HepG2 (cell line): ENCODE data around the gene GANC. TPM values are rescaled to one million over a fixed set of nuclear protein-coding genes. Genes with fewer than 3 reads are reported as not detected.

Source experiments
- ATAC-seq: fragments of 200-7000 bp; cut with Tn5 transposase; 3 replicates; pipeline ENCODE4 v1.9.1; 2020; ENCODE audit warnings: mild to moderate bottlenecking, moderate library complexity
- BruUV-seq: library from RNA; stranded (reverse); fragments of 400-500 nt; replicated peaks from 2 replicates; lab custom pipeline; 2021; lab: Mats Ljungman, UMichigan
- CTCF ChIA-PET: fragments of 300-600 bp; formaldehyde crosslinking; extraction: SDS; loops from one replicate; lab custom pipeline; 2021; ENCODE audit warnings: low total read pairs, inconsistent platforms, low intra/inter-chr PET ratio; lab: Yijun Ruan, JAX
- POLR2A ChIA-PET: fragments of 350-600 bp; sonication (Branson Sonifier 250); formaldehyde crosslinking; loops from one replicate; lab custom pipeline; 2020; ENCODE audit warnings: antibody characterized with exemption, inconsistent platforms; lab: Yijun Ruan, JAX
- DNase-seq: peaks from one replicate; pipeline ENCODE4 v3.0.0-alpha.2; 2015; ENCODE audit warnings: low spot score
- FAIRE-seq: peaks from 3 replicates; lab custom pipeline; 2011; peaks lifted over from hg19 to GRCh38; lab: Jason Lieb, UNC
- H2AFZ ChIP-seq: one replicate; pipeline ENCODE4 v1.6.1; 2011; ENCODE audit warnings: low read length, inconsistent platforms
- H3K27ac ChIP-seq: fragments of 300-600 bp; 3 replicates; pipeline ENCODE4 v1.8.0; 2011; ENCODE audit warnings: mixed run types, mild to moderate bottlenecking, mixed read lengths, low read length, inconsistent platforms; ENCODE audit not compliant: insufficient read depth; ENCODE audit errors: extremely low read length
- H3K27me3 ChIP-seq, 2 experiments: fragments of 200-600 bp in 1 of 2; 2 replicates in 1 of 2; 3 replicates in 1 of 2; pipeline versions ENCODE4 v1.6.0 to v1.8.0; 2011; ENCODE audit warnings: low read length in 2 of 2, mild to moderate bottlenecking in 2 of 2, moderate library complexity in 2 of 2, inconsistent platforms in 1 of 2; ENCODE audit not compliant: insufficient read depth in 2 of 2, control insufficient read depth in 1 of 2
- H3K36me3 ChIP-seq, 2 experiments: fragments of 200-600 bp in 1 of 2; replicated peaks in 1 of 2; 2 replicates in 1 of 2; 3 replicates in 1 of 2; pipeline versions ENCODE4 v1.5.1 to v1.8.0; 2011; ENCODE audit warnings: low read length in 2 of 2, inconsistent platforms in 1 of 2; ENCODE audit not compliant: insufficient read depth in 2 of 2, control insufficient read depth in 1 of 2
- H3K4me1 ChIP-seq: 2 replicates; pipeline ENCODE4 v1.5.1; 2012; ENCODE audit warnings: low read length, inconsistent platforms; ENCODE audit not compliant: insufficient read depth
- H3K4me2 ChIP-seq: 2 replicates; pipeline ENCODE4 v1.6.0; 2011; ENCODE audit warnings: low read depth, low read length, inconsistent platforms
- H3K4me3 ChIP-seq, 3 experiments: fragments of 200-600 bp in 1 of 3; sonication (generic), shearing (Covaris generic) in 1 of 3; replicated peaks in 1 of 3; 2 replicates each; pipeline ENCODE4 v1.5.1; 2011 to 2016; ENCODE audit warnings: low read length in 3 of 3, inconsistent platforms in 2 of 3, low read depth in 2 of 3, mild to moderate bottlenecking in 2 of 3, control low read depth in 1 of 3, mixed read lengths in 1 of 3; ENCODE audit not compliant: insufficient read depth in 1 of 3
- H3K79me2 ChIP-seq: one replicate; pipeline ENCODE4 v1.6.1; 2011; ENCODE audit warnings: low read length, inconsistent platforms; ENCODE audit not compliant: insufficient read depth
- H3K9ac ChIP-seq: 2 replicates; pipeline ENCODE4 v1.6.0; 2011; ENCODE audit warnings: mild to moderate bottlenecking, low read depth, low read length, inconsistent platforms; ENCODE audit not compliant: insufficient read depth
- H3K9me3 ChIP-seq: 2 replicates; pipeline ENCODE4 v1.5.1; 2012; ENCODE audit warnings: mild to moderate bottlenecking, low read length
- H4K20me1 ChIP-seq: 2 replicates; pipeline ENCODE4 v1.6.0; 2011; ENCODE audit warnings: inconsistent platforms, mild to moderate bottlenecking, low read length, moderate library complexity; ENCODE audit not compliant: insufficient read depth
- ATRX ChIP-seq: sonication (generic); formaldehyde crosslinking; IDR thresholded peaks from 2 replicates; pipeline ENCODE4 v1.4.0; 2020; ENCODE audit warnings: missing genetic modification reagents, borderline replicate concordance
- BCL6 ChIP-seq: IDR thresholded peaks from 2 replicates; pipeline ENCODE4 v1.6.1; 2016; ENCODE audit warnings: missing genetic modification reagents, missing compliant biosample characterization
- BRD4 ChIP-seq: sonication (generic); formaldehyde crosslinking; IDR thresholded peaks from 2 replicates; pipeline ENCODE4 v1.4.0; 2020; ENCODE audit warnings: missing genetic modification reagents
- KAT2B ChIP-seq: fragments of 150-350 bp; IDR thresholded peaks from 2 replicates; pipeline ENCODE4 v1.6.1; 2014; ENCODE audit warnings: low read depth, low read length, borderline replicate concordance
- NAIF1 ChIP-seq: sonication (generic); formaldehyde crosslinking; IDR thresholded peaks from 2 replicates; pipeline ENCODE4 v1.5.0; 2020; ENCODE audit warnings: mild to moderate bottlenecking, missing genetic modification reagents, borderline replicate concordance
- RERE ChIP-seq: IDR thresholded peaks from 2 replicates; pipeline ENCODE4 v1.6.1; 2016; ENCODE audit warnings: low read depth, missing genetic modification reagents, missing compliant biosample characterization
- SRSF9 ChIP-seq: fragments of 200-400 bp; formaldehyde crosslinking; IDR thresholded peaks from 2 replicates; pipeline ENCODE4 v1.6.1; 2018; ENCODE audit warnings: borderline replicate concordance, mild to moderate bottlenecking, low read depth, low read length; ENCODE audit not compliant: insufficient read depth, poor library complexity, severe bottlenecking
- TFAP4 ChIP-seq: sonication (generic); IDR thresholded peaks from 2 replicates; pipeline ENCODE4 v1.6.1; 2016; ENCODE audit warnings: low read depth, borderline replicate concordance
- U2AF2 ChIP-seq: fragments of 200-400 bp; formaldehyde crosslinking; IDR thresholded peaks from 2 replicates; pipeline ENCODE4 v1.6.1; 2017; ENCODE audit warnings: low read depth, mild to moderate bottlenecking, low read length
- ZBTB1 ChIP-seq: sonication (generic); formaldehyde crosslinking; IDR thresholded peaks from 2 replicates; pipeline ENCODE4 v1.4.0; 2020; ENCODE audit warnings: missing genetic modification reagents, borderline replicate concordance
- ZNF18 ChIP-seq: sonication (generic); formaldehyde crosslinking; IDR thresholded peaks from 2 replicates; pipeline ENCODE4 v1.8.0; 2022; ENCODE audit warnings: mild to moderate bottlenecking, missing genetic modification reagents; ENCODE audit not compliant: insufficient replicate concordance
- ZNF256 ChIP-seq: sonication (generic); formaldehyde crosslinking; conservative IDR thresholded peaks from 2 replicates; pipeline ENCODE4 v1.4.0; 2020; ENCODE audit warnings: missing genetic modification reagents
- ZNF431 ChIP-seq: sonication (generic); formaldehyde crosslinking; IDR thresholded peaks from 2 replicates; pipeline ENCODE4 v1.9.0; 2022; ENCODE audit warnings: missing genetic modification reagents, low read depth, mild to moderate bottlenecking, borderline replicate concordance
- ZNF615 ChIP-seq: sonication (generic); formaldehyde crosslinking; IDR thresholded peaks from 2 replicates; pipeline ENCODE4 v1.5.0; 2020; ENCODE audit warnings: mild to moderate bottlenecking, missing genetic modification reagents, borderline replicate concordance
- WGBS: methylation state at CpG from one replicate; pipeline ENCODE4 v1.1.6; 2017; ENCODE audit warnings: low lambda C conversion rate; 5-methylcytosine and 5-hydroxymethylcytosine counted together
- in situ Hi-C: cut with HindIII; loops from 2 replicates; pipeline ENCODE4 v1.10.0; 2017; ENCODE audit warnings: low pct_unique_long_range_greater_than_20kb; ENCODE audit not compliant: extremely low pct_ligation_motif_present
- intact Hi-C: fragments of 100-400 bp; cut with micrococcal nuclease; formaldehyde crosslinking; loops from one replicate; pipeline ENCODE4 v1.10.0; 2022; ENCODE audit not compliant: unreplicated experiment
- polyA plus RNA-seq, 8 experiments: library from polyadenylated mRNA; depleted of rRNA in 3 of 8; stranded (reverse) in 7 of 8; unstranded in 1 of 8; fragments of >200 nt; fragmentation: Illumina TruSeq in 4 of 8; extraction: Trizol in 4 of 8; gene quantifications; 2 replicates each; pipeline versions ENCODE4 v1.2.1 to v1.2.3, GENCODE V29; 2011 to 2016; ENCODE audit warnings: low read depth in 4 of 8, missing spikeins in 1 of 8, mixed read lengths in 1 of 8; ENCODE audit not compliant: insufficient read depth in 1 of 8
- total RNA-seq, 5 experiments: library from RNA; depleted of rRNA; stranded (reverse); fragments of >200 nt; fragmentation: Illumina TruSeq; extraction: Trizol; gene quantifications; 2 replicates each; pipeline ENCODE4 v1.2.3, GENCODE V29; 2016; ENCODE audit warnings: low read depth in 1 of 5

Gene GANC
- total and polyA plus RNA-seq, 2 of the 13 experiments (the other 11 are each of a cell fraction or from before 2014, with no cell fraction given), result 17.0 to 21.0 TPM

- ChIA-PET POLR2A (no interaction called here), CTCF (no interaction called here)
- no peak overlapping the region for H3K4me3 ChIP-seq
- no TSS peak for BruUV-seq
- H3K9ac ChIP-seq, result no peak overlapping the region
- H2AFZ ChIP-seq, result no peak overlapping the region
- intact Hi-C loops (loop anchor here (10.0 kb wide), 1 partner anchor 50 kb away; no protein-coding TSS in a partner anchor), in situ Hi-C loops (no loop called here)
- peaks cover 8% of the 10 kb centered on the region; the same call in 1 of the 2 replicates for H3K4me1 ChIP-seq
- H3K79me2 ChIP-seq, result peaks cover 15% of the 10 kb centered on the region
- no peaks in the 10 kb centered on the region for H3K9me3 ChIP-seq
- WGBS, result 98% methylated on average over 5 of the region's 5 CpGs
- H3K27ac ChIP-seq, result no peak overlapping the region
- H4K20me1 ChIP-seq, result no peaks in the 10 kb centered on the region; the same call in 1 of the 2 replicates
- no peak overlapping the region for H3K4me2 ChIP-seq
- H3K36me3 ChIP-seq, result peaks cover 7 to 79% of the 10 kb centered on the region in 2 experiments
- ATAC-seq (no peak), FAIRE-seq (no peak), DNase-seq (no peak)
- no peaks in the 10 kb centered on the region for H3K27me3 ChIP-seq
- TF ChIP-seq ZNF256 (CRISPR knock-in tag) (no peak), RERE (CRISPR knock-in tag) (no peak), ATRX (no peak), TFAP4 (no peak), ZNF431 (no peak), ZNF18 (CRISPR knock-in tag) (no peak), U2AF2 (no peak), BCL6 (no peak), BRD4 (no peak), KAT2B (no peak), ZNF615 (no peak), SRSF9 (no peak), ZBTB1 (CRISPR knock-in tag) (no peak), NAIF1 (no peak)
These were observed 8.2 kb upstream of the GANC start for GRCh38 chr15:42264795-42265194.
